ENCODE results near the gene TMTC2.

DNA sequence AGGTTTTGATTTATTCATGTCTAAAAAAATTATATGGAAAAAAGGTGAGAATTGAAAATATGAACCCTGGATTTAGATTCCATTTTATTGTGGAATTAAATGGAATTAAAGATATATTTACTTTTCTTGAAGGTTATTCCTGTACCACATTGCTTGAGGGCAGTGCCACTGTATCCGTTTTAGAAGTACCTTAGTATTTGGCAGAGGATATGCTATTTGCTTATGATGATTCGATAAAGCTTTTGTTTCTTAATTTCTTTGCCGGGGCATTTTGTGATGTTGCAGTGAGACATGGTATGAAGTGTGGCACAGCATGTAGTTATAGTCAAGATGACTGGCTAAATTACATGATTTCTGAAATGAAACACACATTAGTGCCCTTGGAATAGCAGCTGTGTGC is 7.6 kb downstream of the TMTC2 start:
- TF ChIP-seq, protein P1, sequence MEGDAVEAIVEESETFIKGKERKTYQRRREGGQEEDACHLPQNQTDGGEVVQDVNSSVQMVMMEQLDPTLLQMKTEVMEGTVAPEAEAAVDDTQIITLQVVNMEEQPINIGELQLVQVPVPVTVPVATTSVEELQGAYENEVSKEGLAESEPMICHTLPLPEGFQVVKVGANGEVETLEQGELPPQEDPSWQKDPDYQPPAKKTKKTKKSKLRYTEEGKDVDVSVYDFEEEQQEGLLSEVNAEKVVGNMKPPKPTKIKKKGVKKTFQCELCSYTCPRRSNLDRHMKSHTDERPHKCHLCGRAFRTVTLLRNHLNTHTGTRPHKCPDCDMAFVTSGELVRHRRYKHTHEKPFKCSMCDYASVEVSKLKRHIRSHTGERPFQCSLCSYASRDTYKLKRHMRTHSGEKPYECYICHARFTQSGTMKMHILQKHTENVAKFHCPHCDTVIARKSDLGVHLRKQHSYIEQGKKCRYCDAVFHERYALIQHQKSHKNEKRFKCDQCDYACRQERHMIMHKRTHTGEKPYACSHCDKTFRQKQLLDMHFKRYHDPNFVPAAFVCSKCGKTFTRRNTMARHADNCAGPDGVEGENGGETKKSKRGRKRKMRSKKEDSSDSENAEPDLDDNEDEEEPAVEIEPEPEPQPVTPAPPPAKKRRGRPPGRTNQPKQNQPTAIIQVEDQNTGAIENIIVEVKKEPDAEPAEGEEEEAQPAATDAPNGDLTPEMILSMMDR (IDR thresholded peaks at IDR 0.05; ENCODE audit: poor library complexity, severe bottlenecking) = no peak
- TF ChIP-seq MXI1 (conservative IDR thresholded peaks at IDR 0.05; ENCODE audit: poor library complexity, severe bottlenecking) (no peak), EZH2 (IDR thresholded peaks at IDR 0.05; ENCODE audit: borderline replicate concordance, insufficient read depth, low read length, poor library complexity, severe bottlenecking) (no peak), EP300 (conservative IDR thresholded peaks at IDR 0.05; ENCODE audit: poor library complexity, severe bottlenecking) (no peak)
- TF ChIP-seq, protein P2, sequence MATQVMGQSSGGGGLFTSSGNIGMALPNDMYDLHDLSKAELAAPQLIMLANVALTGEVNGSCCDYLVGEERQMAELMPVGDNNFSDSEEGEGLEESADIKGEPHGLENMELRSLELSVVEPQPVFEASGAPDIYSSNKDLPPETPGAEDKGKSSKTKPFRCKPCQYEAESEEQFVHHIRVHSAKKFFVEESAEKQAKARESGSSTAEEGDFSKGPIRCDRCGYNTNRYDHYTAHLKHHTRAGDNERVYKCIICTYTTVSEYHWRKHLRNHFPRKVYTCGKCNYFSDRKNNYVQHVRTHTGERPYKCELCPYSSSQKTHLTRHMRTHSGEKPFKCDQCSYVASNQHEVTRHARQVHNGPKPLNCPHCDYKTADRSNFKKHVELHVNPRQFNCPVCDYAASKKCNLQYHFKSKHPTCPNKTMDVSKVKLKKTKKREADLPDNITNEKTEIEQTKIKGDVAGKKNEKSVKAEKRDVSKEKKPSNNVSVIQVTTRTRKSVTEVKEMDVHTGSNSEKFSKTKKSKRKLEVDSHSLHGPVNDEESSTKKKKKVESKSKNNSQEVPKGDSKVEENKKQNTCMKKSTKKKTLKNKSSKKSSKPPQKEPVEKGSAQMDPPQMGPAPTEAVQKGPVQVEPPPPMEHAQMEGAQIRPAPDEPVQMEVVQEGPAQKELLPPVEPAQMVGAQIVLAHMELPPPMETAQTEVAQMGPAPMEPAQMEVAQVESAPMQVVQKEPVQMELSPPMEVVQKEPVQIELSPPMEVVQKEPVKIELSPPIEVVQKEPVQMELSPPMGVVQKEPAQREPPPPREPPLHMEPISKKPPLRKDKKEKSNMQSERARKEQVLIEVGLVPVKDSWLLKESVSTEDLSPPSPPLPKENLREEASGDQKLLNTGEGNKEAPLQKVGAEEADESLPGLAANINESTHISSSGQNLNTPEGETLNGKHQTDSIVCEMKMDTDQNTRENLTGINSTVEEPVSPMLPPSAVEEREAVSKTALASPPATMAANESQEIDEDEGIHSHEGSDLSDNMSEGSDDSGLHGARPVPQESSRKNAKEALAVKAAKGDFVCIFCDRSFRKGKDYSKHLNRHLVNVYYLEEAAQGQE (IDR thresholded peaks at IDR 0.05; ENCODE audit: borderline replicate concordance) = no peak
